SU-DHL-6 (cell line): ENCODE results near the gene MAN1B1.

Experiments used
- H2AFZ ChIP-seq: fragments of 200-600 bp; sonication (generic); 2 replicates; pipeline ENCODE4 v1.6.1; 2014; ENCODE audit warnings: low read depth, mild to moderate bottlenecking, moderate library complexity, mixed read lengths, antibody characterized with exemption, low read length; ENCODE audit not compliant: severe bottlenecking
- H3F3A ChIP-seq: fragments of 200-600 bp; shearing (Covaris generic); 2 replicates; pipeline ENCODE4 v1.6.0; 2016; ENCODE audit warnings: antibody characterized with exemption, mild to moderate bottlenecking; ENCODE audit not compliant: insufficient read depth
- H3K27ac ChIP-seq: fragments of 200-600 bp; sonication (generic); 2 replicates; pipeline ENCODE4 v1.5.1; 2016; ENCODE audit warnings: low read depth, mild to moderate bottlenecking, low read length, moderate library complexity, mixed read lengths
- H3K27me3 ChIP-seq: fragments of 200-600 bp; sonication (generic), shearing (Covaris generic); 2 replicates; pipeline ENCODE4 v1.6.0; 2014; ENCODE audit warnings: mild to moderate bottlenecking, low read length
- H3K36me3 ChIP-seq: fragments of 200-600 bp; sonication (generic); 2 replicates; pipeline ENCODE4 v1.6.1; 2014; ENCODE audit warnings: mild to moderate bottlenecking, low read length, mixed read lengths
- H3K4me2 ChIP-seq: fragments of 300-600, 200-600 bp; shearing (Covaris generic), sonication (generic); 2 replicates; pipeline ENCODE4 v1.6.0; 2014; ENCODE audit warnings: low read length, low read depth, mild to moderate bottlenecking; ENCODE audit not compliant: poor library complexity, severe bottlenecking
- H3K4me3 ChIP-seq: fragments of 200-600 bp; sonication (generic); 2 replicates; pipeline ENCODE4 v1.5.1; 2014; ENCODE audit warnings: antibody characterized with exemption, low read length, mild to moderate bottlenecking, mixed read lengths; ENCODE audit not compliant: insufficient read depth, poor library complexity, severe bottlenecking
- H3K79me2 ChIP-seq: fragments of 200-600 bp; sonication (generic); 2 replicates; pipeline ENCODE4 v1.6.1; 2014; ENCODE audit warnings: mild to moderate bottlenecking, low read length, moderate library complexity; ENCODE audit not compliant: insufficient read depth
- H3K9ac ChIP-seq: fragments of 200-600 bp; sonication (generic); 2 replicates; pipeline ENCODE4 v1.7.0; 2014; ENCODE audit warnings: mild to moderate bottlenecking, low read length
- H3K9me2 ChIP-seq: fragments of 200-600 bp; sonication (generic); replicated peaks from 2 replicates; pipeline ENCODE4 v1.6.1; 2014; ENCODE audit warnings: low read length; ENCODE audit not compliant: insufficient read depth
- H3K9me3 ChIP-seq: fragments of 200-600 bp; sonication (generic); 2 replicates; pipeline ENCODE4 v1.6.1; 2014; ENCODE audit warnings: low read length, mixed read lengths; ENCODE audit not compliant: insufficient read depth
- H4K20me1 ChIP-seq: fragments of 200-600 bp; sonication (generic); 2 replicates; pipeline ENCODE4 v1.6.1; 2014; ENCODE audit warnings: low read depth, mild to moderate bottlenecking, antibody characterized with exemption, low read length, moderate library complexity, mixed read lengths
- CTCF ChIP-seq: fragments of 200-600 bp; sonication (generic); IDR thresholded peaks from one replicate; pipeline ENCODE4 v1.5.1; 2017; ENCODE audit warnings: antibody characterized with exemption, mild to moderate bottlenecking, low read length, moderate library complexity; ENCODE audit not compliant: insufficient read depth, poor library complexity, severe bottlenecking
- EZH2phosphoT487 ChIP-seq: fragments of 200-600 bp; sonication (generic), shearing (Covaris generic); conservative IDR thresholded peaks from 2 replicates; pipeline ENCODE4 v1.6.1; 2018; ENCODE audit warnings: mild to moderate bottlenecking, antibody characterized with exemption, low read length, moderate library complexity, mixed read lengths

MAN1B1 gene

GRCh38 chr9:137138722-137139467 lies 52.1 kb downstream of the MAN1B1 start, which contains the start of gene GRIN1:
GRIN1 (plus strand) TSS chr9:137139154; CDS start chr9:137139487, 333 bp downstream.
- no peak within 1 kb of the TSS for H3K27ac ChIP-seq
- no peak within 1 kb of the TSS for H2AFZ ChIP-seq
- no peak within 1 kb of the TSS for H3K9ac ChIP-seq
- no peaks in the 10 kb centered on the region for H3K27me3 ChIP-seq
- H4K20me1 ChIP-seq = no peaks in the 10 kb centered on the region
- no peaks in the 10 kb centered on the region for H3K9me2 ChIP-seq
- H3K79me2 ChIP-seq = no peaks in the 10 kb centered on the region
- H3F3A ChIP-seq = no peaks in the 10 kb centered on the region
- H3K36me3 ChIP-seq = no peaks in the 10 kb centered on the region
- H3K4me2 ChIP-seq = no peak within 1 kb of the TSS
- no peaks in the 10 kb centered on the region for H3K9me3 ChIP-seq
- no peak within 1 kb of the TSS for H3K4me3 ChIP-seq
- TF ChIP-seq EZH2phosphoT487 = no peak
- TF ChIP-seq CTCF = no peak

DNA sequence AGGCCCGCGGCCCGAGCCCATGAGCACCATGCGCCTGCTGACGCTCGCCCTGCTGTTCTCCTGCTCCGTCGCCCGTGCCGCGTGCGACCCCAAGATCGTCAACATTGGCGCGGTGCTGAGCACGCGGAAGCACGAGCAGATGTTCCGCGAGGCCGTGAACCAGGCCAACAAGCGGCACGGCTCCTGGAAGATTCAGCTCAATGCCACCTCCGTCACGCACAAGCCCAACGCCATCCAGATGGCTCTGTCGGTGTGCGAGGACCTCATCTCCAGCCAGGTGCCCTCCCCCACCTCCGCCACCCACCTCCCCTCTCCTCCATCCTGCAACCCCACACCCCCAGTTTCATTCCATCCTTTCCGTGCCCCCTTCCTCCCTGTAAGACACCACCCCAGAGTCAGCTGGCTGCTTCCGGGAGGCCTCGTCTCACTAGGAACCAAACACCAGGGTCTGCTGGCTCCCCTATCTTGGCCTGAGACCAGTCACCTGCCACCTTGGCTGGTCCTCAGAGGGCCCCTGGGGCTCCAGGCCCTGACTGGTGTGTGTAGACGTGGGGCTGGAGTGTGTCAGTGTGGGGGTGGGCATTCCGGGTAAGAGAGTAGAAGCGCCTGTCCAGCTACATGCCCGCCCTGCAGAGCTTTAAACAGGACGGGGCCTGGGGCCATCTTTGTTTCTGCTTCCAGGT lies 52.8 kb downstream of the MAN1B1 start:
- Histone ChIP-seq H3K4me3 (no peak overlapping the region), H3K36me3 (no peaks in the 10 kb centered on the region), H3K79me2 (no peaks in the 10 kb centered on the region), H3K9me2 (no peaks in the 10 kb centered on the region), H3K27me3 (no peaks in the 10 kb centered on the region), H3K4me2 (no peak overlapping the region), H3K27ac (no peak overlapping the region), H3F3A (no peaks in the 10 kb centered on the region), H4K20me1 (no peaks in the 10 kb centered on the region), H3K9me3 (no peaks in the 10 kb centered on the region), H3K9ac (no peak overlapping the region), H2AFZ (no peak overlapping the region)
- TF ChIP-seq EZH2phosphoT487 = no peak
- no peak for TF ChIP-seq CTCF

- Histone ChIP-seq H3K79me2 (no peaks in the 10 kb centered on the region), H4K20me1 (no peaks in the 10 kb centered on the region), H3K4me2 (no peak overlapping the region), H3K27me3 (no peaks in the 10 kb centered on the region), H3K36me3 (no peaks in the 10 kb centered on the region), H3K9me2 (no peaks in the 10 kb centered on the region), H2AFZ (no peak overlapping the region), H3K9ac (no peak overlapping the region), H3K27ac (no peak overlapping the region), H3F3A (no peaks in the 10 kb centered on the region), H3K4me3 (no peak overlapping the region), H3K9me3 (no peaks in the 10 kb centered on the region)
- no peak for TF ChIP-seq EZH2phosphoT487
- no peak for TF ChIP-seq CTCF
Observed at GRCh38 chr9:137140151-137141012, 53.6 kb downstream of the MAN1B1 start.
